Hematopoietic multipotent progenitor cell treated with erythropoietin and hydrocortisone succinate and interleukin-3 and kit ligand, for 8 days (in vitro differentiated cells): ENCODE data around the gene RNF208.

ENCODE experiments used
- DNase-seq: peaks from one replicate; pipeline ENCODE4 v3.0.0-alpha.2; 2015

Gene RNF208, protein sequence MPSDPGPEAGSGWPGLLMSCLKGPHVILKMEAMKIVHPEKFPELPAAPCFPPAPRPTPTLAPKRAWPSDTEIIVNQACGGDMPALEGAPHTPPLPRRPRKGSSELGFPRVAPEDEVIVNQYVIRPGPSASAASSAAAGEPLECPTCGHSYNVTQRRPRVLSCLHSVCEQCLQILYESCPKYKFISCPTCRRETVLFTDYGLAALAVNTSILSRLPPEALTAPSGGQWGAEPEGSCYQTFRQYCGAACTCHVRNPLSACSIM

DNA sequence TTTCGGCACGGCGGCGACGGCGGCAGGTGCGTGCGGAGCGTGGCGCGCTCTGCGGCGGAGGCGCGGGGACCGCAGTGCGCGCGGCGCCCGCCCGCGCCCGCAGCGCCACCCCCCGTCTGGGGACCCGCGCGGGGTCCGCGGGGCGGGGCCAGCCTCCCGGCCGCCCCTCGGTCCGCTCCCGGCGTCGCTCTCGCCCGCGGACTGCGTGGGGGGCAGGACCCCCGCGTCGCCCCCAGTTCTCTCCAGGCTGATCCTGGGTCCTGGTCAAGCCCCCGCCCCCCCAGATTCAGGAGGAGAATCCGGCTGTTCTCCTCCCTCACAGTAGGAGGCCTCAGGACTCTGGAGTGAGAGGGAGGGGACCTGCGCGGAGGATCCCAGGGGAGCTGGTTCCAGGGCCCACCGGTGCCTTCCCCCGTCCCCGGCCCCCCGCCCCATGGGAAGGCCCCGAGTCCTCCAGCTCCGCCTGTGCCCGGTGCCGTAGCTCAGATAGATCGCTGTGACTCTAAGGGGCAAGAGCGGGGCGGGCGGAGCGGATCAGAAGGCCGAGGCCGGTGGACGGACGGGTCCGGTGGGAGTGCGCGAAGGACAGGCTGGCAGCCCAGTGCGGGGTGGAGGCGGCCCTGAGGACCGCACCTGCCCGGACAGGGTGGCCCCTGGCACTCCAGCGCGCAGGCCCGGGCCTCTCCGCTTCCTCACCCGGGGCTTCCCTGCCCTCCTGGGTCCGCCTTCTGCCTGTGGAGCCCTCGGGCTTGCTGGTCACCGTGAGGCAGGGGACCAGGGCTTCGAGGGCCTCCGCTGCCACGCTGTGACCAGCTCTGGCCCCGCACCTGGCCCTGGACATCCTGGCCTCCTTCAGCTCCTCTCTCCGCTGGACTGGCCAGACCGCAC, at the start of gene RNF208:
Gene RNF208 (minus strand): TSS at position 51 of the 888 bp plus-strand sequence. CDS start 1,028 bp downstream, outside the sequence.
- DNase-seq: no peak

DNA sequence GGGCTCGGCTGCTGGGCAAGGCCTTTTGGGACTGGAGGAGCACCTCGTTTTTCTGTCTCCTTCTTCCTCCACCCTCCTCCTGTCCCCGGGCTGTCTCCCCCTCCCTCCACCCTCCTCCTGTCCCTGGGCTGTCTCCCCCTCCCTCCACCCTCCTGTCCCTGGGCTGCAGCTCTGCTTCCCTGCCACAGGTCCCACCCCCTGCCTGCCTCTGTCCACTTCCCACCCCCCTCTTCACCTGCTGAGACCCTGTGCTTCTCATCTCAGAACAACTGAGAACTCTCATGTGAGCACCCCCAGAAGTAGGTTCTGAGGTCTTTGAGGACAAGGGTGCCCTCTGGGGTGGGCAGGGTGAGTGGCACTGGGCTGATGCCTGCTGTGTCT, 49.6 kb upstream of the RNF208 start:
- DNase-seq: no peak

DNA sequence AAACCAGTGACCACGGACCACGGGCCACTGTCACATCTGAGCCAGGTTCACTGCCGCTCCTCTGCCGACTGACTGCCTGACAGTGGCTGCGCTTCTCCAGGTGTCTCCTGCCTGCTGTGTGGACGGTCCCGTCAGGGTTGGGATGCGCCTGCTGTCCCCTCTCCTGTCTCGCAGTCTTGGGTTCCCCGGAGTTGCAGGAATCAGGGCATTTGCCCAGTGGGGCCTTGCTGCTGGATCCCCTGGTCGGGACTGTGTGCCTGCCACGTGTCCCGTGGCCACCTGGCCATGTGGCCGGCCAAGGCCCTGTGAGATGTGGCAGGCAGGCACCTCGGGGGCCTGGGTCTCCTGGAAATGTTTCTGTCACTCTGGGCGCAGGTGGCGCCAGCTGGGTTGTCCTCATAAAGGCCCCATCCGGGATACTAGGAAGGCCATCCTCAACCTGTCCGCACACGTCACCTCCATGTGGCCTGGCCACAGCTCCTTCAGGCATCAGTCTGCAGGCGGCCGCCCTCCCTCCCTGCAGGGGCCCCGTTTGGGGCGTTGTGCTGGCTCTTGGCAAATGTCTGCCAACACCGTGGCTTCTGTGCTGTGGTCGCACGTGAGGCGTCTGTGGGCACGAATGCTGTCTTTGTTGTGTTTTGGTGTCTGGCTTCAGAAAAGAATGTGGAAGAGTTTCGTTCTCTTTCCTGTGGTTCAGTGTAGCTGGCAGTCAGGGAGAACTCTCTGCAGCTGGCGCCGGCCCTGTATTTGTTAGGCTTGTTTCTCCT, 49.1 kb upstream of the RNF208 start:
- DNase-seq: no peak

DNA sequence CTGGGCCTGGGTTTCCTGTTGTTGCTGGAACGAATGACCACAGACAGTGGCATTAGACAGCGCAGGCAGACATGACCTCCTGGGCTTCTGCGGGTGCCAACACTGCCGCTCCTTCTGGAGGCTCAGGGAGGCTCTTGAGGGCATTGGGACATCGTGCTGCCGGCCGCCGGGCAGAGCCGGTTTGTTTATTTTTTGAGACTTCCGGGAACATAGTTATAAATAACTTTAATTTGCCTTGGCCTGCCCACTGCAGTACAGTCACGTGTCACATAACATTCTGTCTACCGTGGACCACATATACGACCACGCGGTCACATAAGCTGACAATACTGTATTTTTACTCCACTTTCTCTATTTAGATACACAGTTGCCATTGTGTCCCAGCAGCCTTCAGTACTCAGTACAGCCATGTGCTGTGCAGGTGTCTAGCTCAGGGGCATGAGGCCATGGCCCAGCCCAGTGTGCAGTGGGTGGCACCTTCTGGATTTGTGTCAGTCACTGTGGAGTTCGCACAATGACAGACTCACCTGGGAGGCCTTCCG, 47.3 kb upstream of the RNF208 start:
- no peak for DNase-seq

DNA sequence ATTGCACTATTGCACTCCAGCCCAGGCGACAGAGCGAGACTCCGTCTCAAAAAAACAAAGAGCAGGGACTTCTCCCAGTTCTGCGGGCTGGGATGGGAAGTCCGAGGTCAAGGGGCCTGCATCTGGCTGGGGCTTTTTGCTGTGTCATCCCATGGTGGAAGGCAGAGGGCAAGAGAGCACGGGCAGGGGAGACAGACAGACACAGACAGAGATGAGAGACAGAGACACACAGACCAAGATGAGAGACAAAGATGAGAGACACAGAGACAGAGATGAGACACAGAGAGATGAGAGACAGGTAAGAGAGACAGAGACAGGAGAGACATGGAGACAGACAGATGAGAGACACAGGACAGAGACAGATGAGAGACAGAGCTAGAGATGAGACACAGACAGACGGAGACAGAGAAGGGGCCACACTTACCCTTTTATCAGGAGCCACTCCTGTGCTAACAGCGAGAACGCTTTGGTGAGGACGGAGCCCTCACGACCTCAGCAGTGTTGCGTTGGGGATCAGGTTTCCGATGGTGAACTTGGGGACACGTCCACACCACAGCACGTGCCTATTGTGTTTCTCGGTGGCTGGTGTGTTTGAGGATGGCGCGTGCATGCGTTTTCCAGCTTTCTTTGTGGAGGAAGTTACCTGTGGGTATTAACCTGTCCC, 46.6 kb upstream of the RNF208 start:
- no peak for DNase-seq

DNA sequence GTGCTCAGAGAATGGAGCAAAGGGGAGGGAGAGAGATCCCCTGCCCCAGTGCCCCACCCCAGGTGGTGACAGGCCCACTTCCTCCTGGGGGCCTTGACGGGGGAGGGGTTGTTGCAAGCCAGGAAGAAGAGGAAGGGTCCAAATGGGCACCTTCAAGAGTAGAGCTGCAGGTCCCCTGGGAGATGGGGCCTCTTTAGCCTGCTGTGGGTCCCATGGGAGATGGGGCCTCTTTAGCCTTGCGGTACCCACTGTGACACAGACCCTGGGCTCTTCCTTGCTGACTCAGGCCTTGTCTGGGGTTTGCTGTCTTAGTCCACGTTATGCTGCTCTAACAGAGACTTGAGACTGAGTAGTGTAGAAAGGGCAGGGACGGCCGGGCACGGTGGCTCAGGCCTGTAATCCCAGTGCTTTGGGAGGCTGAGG, 45.9 kb upstream of the RNF208 start:
- DNase-seq: no peak

DNA sequence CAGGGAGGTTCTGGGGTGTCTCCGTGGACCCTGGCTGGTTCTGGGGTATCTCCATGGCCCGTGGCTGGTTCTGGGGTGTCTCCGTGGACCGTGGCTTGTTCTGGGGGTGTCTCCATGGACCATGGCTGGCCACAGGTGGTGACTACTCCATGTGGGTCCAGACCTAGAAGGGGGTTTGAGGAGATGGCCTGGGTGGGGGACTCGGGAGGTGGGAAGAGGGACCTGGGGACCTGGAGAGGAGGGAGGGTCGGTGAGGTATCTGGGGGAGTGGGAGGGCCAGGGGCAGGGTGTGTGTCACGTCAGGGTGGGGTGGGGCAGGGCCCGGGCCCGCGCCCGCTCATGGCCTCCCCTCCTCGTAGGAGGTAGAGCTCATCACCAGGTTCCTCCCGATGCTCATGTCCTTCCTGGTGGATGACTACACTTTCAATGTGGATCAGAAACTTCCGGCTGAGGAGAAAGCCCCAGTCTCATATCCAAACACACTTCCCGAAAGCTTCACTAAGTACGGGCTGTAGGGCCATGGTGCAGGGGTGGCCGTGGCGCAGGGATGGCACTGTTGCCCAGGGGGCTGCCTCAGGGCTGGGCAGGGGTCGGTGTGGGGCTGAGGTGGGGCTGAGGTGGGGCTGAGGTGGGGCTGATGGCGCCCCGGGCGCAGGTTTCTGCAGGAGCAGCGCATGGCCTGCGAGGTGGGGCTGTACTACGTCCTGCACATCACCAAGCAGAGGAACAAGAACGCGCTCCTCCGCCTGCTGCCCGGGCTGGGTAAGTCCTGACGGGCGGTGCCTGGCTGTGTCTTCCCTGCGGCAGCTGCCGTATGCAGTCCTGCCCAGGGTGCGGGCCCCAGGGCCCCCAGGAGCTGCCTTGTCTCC, 44.8 kb upstream of the RNF208 start:
- no peak for DNase-seq

DNA sequence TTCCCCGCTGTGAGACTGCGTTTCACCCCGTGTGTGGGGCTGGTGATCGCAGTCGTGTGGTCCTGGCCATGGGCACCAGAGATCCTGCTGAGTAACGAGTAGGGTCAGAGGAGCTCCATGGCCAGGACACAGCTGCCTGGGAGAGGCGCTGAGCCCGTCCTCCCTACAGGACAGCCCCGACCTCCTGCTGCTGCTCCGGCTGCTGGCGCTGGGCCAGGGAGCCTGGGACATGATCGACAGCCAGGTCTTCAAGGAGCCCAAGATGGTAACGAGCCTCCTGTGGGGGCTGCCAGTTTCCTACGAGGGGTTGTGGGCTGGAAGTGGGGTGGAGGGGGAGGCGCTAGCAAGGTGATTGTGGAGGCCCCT, 44.1 kb upstream of the RNF208 start:
- DNase-seq: no peak

DNA sequence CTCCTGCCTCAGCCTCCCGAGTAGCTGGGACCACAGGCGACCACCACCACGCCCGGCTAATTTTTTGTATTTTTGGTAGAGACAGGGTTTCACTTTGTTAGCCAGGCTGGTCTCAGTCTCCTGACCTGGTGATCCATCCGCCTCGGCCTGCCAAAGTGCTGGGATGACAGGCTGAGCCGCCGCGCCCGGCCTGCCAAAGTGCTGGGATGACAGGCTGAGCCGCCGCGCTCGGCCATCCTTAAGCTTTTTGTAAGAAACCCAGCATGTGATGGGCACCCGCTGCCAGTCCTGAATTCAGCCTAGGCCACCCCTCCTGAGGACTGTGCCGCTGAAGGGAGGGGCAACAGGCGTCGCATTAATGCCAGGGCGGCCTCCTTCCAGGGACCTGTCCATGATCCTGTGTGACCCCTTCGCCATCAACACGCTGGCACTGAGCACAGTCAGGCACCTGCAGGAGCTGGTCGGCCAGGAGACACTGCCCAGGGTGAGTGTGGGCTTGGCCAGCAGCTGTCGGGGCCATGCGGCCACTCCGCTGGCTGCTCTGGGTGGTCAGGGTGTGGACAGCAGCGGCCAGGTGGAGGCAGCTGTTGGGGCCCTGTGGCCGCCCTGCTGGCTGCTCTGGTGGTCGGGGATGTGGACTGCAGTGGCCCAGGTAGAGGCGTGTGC, 43.6 kb upstream of the RNF208 start:
- DNase-seq: no peak

DNA sequence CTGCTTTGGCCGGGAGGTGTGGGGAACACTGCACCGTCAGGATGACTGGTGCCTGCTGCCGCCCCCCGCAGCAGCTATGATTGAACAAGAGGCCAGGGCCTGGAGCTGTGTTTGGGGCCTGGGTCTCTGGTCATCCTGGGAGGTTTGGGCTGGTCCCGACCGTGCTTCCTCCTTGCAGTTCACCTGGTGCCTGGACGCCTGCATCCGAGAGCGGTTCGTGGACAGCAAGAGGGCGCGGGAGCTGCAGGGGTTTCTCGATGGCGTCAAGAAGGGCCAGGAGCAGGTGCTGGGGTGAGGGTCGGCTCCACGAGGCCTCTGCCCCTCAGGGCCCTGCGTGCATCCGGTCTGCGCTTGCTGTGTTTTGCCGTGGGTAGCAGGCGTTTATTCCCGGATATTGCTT, 42.0 kb upstream of the RNF208 start:
- no peak for DNase-seq

DNA sequence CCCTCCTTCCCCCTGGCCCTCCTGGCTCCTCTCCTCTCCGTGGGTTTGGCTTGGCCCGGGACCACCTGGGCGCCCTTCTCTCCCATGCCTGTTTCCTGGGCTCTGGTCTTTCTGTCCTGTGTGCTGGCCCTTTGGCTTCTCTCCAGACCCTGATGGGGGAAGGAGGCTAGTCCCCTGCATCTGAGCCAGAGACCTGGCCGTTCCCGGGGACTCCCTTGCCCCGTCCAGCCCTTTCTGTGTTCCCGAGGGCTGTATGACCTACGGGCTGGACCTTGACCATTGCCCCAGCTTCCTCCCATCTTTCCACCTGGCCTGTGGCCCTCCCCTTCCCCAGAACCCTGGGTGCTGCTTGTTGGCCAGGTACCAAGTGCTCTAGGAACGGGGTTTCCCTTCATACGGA, 41.5 kb upstream of the RNF208 start:
- DNase-seq: no peak

DNA sequence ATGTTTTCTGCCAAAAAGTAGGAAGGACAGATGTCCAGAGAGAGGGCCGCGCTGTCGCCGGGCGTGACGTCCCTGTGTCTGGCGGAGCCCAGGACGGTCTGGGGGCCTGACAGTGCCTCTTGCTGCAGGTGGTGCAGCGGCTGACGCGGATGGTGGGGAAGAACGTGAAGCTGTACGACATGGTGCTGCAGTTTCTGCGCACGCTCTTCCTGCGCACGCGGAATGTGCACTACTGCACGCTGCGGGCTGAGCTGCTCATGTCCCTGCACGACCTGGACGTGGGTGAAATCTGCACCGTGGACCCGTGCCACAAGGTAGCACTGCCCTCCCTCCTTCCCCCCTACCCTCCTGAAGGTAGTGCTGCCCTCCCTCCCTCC, 40.9 kb upstream of the RNF208 start:
- DNase-seq: no peak

DNA sequence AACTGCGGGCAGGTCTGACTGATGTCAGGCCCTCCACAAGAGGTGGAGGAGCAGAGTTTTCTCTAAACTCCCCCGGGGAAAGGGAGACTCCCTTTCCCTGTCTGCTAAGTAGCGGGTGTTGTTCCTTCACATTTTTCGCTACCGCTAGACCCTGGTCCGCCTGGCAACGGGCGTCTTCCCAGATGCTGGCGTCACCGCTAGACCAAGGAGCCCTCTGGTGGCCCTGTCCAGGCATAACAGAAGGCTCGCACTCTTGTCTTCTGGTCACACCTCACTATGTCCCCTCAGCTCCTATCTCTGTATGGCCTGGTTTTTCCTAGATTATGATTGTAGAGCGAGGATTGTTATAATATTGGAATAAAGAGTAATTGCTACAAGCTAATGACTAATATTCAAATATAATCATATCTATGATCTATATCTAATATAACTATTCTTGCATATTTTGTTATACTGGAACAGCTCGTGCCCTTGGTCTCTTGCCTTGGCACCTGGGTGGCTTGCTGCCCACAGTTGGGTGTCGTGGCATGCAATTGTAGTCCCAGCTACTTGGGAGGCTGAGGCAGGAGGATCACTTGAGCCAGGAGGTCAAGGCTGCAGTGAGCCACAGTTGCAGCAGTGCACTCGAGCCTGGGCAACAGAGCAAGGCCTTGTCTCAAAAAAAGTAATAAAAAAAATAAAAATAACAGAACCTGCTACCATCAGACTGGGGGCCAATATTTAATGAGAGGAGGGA, 40.3 kb upstream of the RNF208 start:
- DNase-seq: peak; percentile 40

DNA sequence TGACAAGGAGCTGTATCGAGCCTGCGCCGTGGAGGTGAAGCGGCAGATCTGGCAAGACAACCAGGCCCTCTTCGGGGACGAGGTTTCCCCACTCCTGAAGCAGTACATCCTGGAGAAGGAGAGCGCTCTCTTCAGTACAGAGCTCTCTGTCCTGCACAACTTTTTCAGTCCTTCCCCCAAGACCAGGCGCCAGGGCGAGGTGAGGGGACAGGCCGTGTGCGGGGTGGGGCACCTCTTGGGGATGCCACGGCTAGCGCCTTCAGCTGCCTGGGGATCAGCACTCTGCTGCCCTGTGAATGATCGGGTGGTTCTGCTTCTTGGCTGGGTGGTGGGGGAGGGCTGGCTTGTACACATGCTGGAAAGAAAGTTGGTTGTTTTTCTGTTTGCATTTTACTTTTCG, 34.8 kb upstream of the RNF208 start:
- peak; percentile 23 for DNase-seq

DNA sequence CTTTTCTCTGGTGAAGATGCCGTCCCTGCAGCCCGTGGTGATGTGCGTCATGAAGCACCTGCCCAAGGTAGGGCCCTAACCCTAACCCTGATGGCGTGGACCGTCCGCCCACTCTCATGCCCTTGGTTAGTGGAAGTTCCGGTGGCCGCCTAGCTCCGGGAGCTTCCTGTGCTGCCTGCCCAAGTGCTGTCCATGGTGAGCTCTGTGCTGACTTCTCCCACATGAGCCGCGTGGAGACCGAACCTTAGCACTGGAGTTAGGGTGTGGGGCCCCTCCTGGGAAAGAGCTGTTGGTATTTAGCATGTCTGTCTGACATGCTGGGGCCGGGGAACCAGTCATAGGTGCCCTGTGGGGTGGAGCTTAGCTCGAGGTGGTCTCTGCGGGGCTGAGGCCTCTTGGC, 34.3 kb upstream of the RNF208 start:
- DNase-seq: no peak

DNA sequence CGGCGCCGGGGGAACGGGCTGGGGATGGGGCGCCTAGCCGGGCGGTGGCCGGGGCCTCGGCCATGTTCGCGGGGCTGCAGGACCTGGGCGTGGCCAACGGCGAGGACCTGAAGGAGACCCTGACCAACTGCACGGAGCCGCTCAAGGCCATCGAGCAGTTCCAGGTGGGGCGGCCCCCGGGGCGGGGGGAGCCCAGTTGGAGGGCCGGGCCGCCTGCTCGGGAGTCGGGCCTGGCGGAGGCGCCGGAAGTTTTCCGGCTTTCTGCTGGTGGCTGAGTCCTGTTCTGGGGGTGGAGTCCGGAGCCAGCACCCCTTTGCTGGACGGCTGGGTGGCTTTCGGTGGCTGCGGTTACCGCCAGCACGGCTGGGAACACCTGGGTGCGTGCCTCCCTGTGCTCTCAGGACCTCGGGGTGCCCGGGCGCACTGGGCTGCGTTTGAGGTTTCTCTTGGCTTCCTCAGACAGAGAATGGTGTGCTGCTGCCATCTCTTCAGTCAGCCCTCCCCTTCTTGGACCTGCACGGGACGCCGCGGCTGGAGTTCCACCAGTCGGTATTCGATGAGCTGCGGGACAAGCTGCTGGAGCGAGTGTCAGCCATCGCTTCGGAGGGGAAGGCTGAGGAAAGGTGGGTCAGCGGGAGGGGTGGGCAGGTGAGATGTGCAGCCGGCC, 33.5 kb upstream of the RNF208 start:
- DNase-seq: peak; percentile 36

DNA sequence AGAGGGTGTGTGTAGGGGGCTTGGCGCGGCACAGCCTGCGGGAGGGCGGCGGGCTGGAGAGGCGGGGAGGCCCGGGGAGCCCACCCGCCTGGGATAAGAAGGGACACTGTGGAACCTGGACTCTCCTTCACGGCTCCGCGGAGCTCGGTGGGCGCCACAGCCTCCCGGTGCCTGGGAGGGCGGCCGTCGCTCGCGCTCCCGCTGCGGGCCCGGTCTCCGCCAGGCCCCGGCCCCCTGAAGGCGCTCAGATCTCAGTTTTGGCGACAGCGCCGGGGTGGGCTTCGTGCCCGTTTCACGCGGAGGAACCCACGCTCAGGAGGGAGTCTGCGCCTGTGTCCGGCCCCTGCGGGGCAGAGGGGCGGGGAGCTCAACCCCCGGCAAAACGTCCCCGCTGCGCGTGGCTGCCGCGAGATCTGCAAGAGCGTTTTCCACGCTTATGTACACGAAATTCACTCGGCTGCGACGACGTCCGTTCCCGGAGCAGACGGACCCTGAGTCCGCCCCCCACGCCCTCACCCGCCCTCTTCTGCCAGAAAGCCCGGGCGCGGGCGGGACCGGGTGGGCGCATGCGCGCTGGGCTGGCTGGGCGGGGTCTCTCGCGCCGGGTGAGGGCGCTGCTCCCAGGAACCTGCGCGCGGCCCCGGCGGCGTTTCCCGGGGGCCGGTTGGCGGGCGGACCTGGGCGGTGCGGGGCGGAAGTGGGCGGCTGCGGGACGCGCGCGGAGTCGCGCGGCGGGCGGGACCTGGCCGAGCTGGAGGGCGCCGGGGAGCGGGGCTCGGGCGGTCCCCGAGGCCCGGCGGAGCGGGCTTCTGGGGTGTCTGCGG, 32.8 kb upstream of the RNF208 start, which contains the start of gene NELFB:
Gene NELFB (plus strand): TSS at position 704 of the 824 bp plus-strand sequence.
- DNase-seq: peak; percentile 88

DNA sequence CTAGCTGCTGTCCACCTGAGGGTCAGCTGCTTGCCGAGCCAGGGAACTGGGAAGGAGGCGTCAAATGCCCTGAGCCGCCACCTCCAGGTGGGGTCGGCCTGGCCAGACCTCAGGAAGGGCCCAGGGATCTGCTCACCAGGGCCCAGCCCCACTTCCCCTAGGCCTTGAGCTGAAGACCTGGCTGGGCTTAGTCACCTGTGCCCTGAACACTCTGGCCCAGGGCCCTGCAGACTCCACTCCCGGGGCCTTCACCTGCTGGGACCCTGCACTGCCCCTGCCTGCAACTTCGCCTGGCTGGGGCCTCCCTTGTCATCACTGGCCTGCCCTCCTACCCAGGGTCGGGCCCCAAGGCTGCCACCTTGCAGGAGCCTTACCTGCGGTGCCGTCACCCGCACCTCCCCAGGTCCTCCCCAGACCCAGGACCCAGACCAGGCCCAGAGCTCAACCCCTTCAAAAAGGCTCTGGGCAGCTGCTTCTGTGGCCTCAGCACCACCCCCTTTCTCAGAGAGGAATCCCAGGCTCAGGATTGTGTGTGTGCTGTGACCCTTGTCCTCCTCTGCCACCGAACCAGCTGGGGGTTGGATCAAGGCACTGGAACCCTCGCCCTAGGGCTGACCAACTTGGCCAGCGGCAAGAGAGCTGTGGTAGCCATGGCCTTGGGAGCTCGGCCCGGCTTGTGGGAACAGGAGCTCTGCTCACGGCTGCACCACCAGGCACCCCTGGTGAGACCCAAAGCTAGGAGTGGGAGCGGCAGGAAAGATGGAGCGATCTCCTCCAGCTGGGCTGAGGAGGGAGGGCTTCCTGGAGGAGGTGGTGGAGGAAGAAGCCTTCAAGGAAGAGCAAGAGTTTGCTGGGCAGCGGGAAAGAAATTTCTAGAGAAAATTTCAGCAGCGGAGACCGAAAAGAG, 31.9 kb upstream of the RNF208 start:
- DNase-seq: no peak
